Islet precursor cell (in vitro differentiated cells): ENCODE measurements around the gene NPRL2.

Source experiments
- DNase-seq: peaks from one replicate; pipeline ENCODE4 v3.0.0-alpha.2; 2018

Gene NPRL2

GRCh38 chr3:50303013-50303815, 47.4 kb downstream of the NPRL2 start, which contains the start of gene HYAL1:
Gene HYAL1, minus strand, starts transcription at chr3:50303574. Its CDS starts 618 bp downstream, at chr3:50302956.
- peak; percentile 71 for DNase-seq

- DNase-seq: peak; percentile 50
These were observed 48.2 kb downstream of the NPRL2 start for GRCh38 chr3:50302095-50303012.

GRCh38 chr3:50300681-50301254, 49.8 kb downstream of the NPRL2 start:
- peak; percentile 45 for DNase-seq

- peak; percentile 50 for DNase-seq
These were observed 50.5 kb downstream of the NPRL2 start for GRCh38 chr3:50299929-50300680.

GRCh38 chr3:50299638-50299928, 51.0 kb downstream of the NPRL2 start:
- no peak for DNase-seq

- peak; percentile 100 for DNase-seq
These were observed 51.5 kb downstream of the NPRL2 start, which contains the start of the genes HYAL3 and NAA80 for GRCh38 chr3:50298836-50299637. Gene HYAL3, minus strand, starts transcription at chr3:50299405. Its CDS starts 3,803 bp downstream, at chr3:50295602. Gene NAA80, minus strand, starts transcription at chr3:50299405. Its CDS starts 1,942 bp downstream, at chr3:50297463.

GRCh38 chr3:50297896-50298725, 52.5 kb downstream of the NPRL2 start:
- DNase-seq: peak; percentile 47

GRCh38 chr3:50297384-50297775, 53.2 kb downstream of the NPRL2 start:
- peak; percentile 39 for DNase-seq
